AG04449 (cell line): ENCODE data around the gene OR51D1.

ENCODE experiments used
- CTCF ChIA-PET: fragments of 350-600 bp; formaldehyde crosslinking; extraction: SDS; loops from one replicate; lab custom pipeline; 2021; ENCODE audit warnings: antibody characterized with exemption; lab: Yijun Ruan, JAX
- POLR2A ChIA-PET: fragments of 400-600, 350-600 bp; formaldehyde crosslinking; extraction: SDS; loops from one replicate; lab custom pipeline; 2020; ENCODE audit warnings: antibody characterized with exemption, inconsistent platforms; lab: Yijun Ruan, JAX
- DNase-seq: peaks from one replicate; pipeline ENCODE4 v3.0.0-alpha.2; 2010; ENCODE audit warnings: low read depth, low spot score
- H3K4me3 ChIP-seq: 2 replicates; pipeline ENCODE4 v1.5.1; 2011; ENCODE audit warnings: low read depth, mild to moderate bottlenecking, control low read depth, low read length
- CTCF ChIP-seq: IDR thresholded peaks from one replicate; pipeline ENCODE4 v1.5.1; 2011; ENCODE audit warnings: mild to moderate bottlenecking, moderate library complexity, low read length, control low read depth, inconsistent platforms; ENCODE audit not compliant: insufficient read depth; ENCODE audit errors: missing control alignments

The OR51D1 gene

GRCh38 chr11:4684631-4685285 lies 47.5 kb downstream of the OR51D1 start:
- H3K4me3 ChIP-seq: no peak overlapping the region
- POLR2A ChIA-PET: no interaction called here
- CTCF ChIA-PET: interaction anchor here (0.7 kb wide), 1 partner anchor 390 kb away, joined by 3 read pairs; no protein-coding TSS in a partner anchor
- no peak for TF ChIP-seq CTCF
- DNase-seq: no peak
